Tibial nerve (tissue), 4 donors: ENCODE results near the gene FAT1. TPM values are rescaled to one million over a fixed set of nuclear protein-coding genes. Genes with fewer than 3 reads are reported as not detected.

Experiments used
- DNase-seq, 2 donors: peaks; one replicate each; pipeline ENCODE4 v3.0.0-alpha.2; 2019; ENCODE audit warnings: low spot score in 2 of 2
- H3K27ac ChIP-seq, 4 donors: fragments of 200-600 bp; sonication (generic) in 3 of 4; one replicate each; pipeline ENCODE4 v1.5.1; 2017 to 2019; ENCODE audit warnings: mild to moderate bottlenecking in 1 of 4
- H3K27me3 ChIP-seq, 2 donors: fragments of 200-600 bp; sonication (generic) in 1 of 2; one replicate each; pipeline versions ENCODE4 v1.5.1 to v1.6.0; 2017 to 2019
- H3K36me3 ChIP-seq, 3 donors: fragments of 200-600 bp; sonication (generic); one replicate each; pipeline ENCODE4 v1.5.1; 2018 to 2019
- H3K4me1 ChIP-seq, 4 donors: fragments of 200-600 bp; sonication (generic) in 3 of 4; one replicate each; pipeline ENCODE4 v1.5.1; 2017 to 2019
- H3K4me3 ChIP-seq, 4 donors: fragments of 200-600 bp; sonication (generic) in 3 of 4; one replicate each; pipeline ENCODE4 v1.5.1; 2017 to 2019; ENCODE audit warnings: mild to moderate bottlenecking in 1 of 4, moderate library complexity in 1 of 4
- H3K9me3 ChIP-seq, 4 donors: fragments of 200-600 bp; sonication (generic) in 3 of 4; one replicate each; pipeline ENCODE4 v1.5.1; 2017 to 2019
- CTCF ChIP-seq, 5 experiments: fragments of 200-600 bp in 3 of 5; fragments of 450-650 bp in 2 of 5; sonication (generic) in 3 of 5; IDR thresholded peaks; one replicate each; pipeline ENCODE4 v1.5.1; 2016 to 2019; ENCODE audit warnings: antibody characterized with exemption in 5 of 5, mild to moderate bottlenecking in 3 of 5, moderate library complexity in 2 of 5
- EP300 ChIP-seq, 2 donors: sonication (generic); formaldehyde crosslinking; IDR thresholded peaks; one replicate each; pipeline ENCODE4 v1.6.1; 2017; ENCODE audit warnings: antibody characterized with exemption in 2 of 2, mild to moderate bottlenecking in 1 of 2
- POLR2A ChIP-seq, 2 donors: fragments of 450-650 bp; IDR thresholded peaks; one replicate each; pipeline ENCODE4 v1.6.1; 2017; ENCODE audit warnings: antibody characterized with exemption in 2 of 2, mild to moderate bottlenecking in 2 of 2, moderate library complexity in 2 of 2
- WGBS, 2 donors: methylation state at CpG; one replicate each; pipeline ENCODE4 v1.1.5; 2018; 5-methylcytosine and 5-hydroxymethylcytosine counted together
- total RNA-seq, 4 donors: library from RNA; depleted of rRNA; stranded (reverse); fragments of >200 nt; gene quantifications; one replicate each; pipeline ENCODE4 v1.1.0, GENCODE V29; 2016

FAT1 gene
- total RNA-seq, 4 donors from 2014 or later: 85.2 to 119 (median 91.6) TPM

- H3K4me1 ChIP-seq: no peaks in the 10 kb centered on the region
- no peak for DNase-seq
- H3K27ac ChIP-seq: no peak overlapping the region
- no peaks in the 10 kb centered on the region for H3K9me3 ChIP-seq
- TF ChIP-seq POLR2A (IDR thresholded peaks at IDR 0.05) (no peak), CTCF (IDR thresholded peaks at IDR 0.05) (no peak), EP300 (IDR thresholded peaks at IDR 0.05) (no peak)
- no peaks in the 10 kb centered on the region for H3K36me3 ChIP-seq
- WGBS, 2 donors: 78 to 82% methylated on average over 7 of the region's 7 CpGs
- H3K4me3 ChIP-seq: no peak overlapping the region
- H3K27me3 ChIP-seq: no peaks in the 10 kb centered on the region
These were observed 10.6 kb upstream of the FAT1 start for GRCh38 chr4:186734251-186734650.

- no peak for DNase-seq
- no peak for TF ChIP-seq EP300 (IDR thresholded peaks at IDR 0.05)
- no peak for TF ChIP-seq CTCF (IDR thresholded peaks at IDR 0.05)
- TF ChIP-seq POLR2A (IDR thresholded peaks at IDR 0.05): no peak
- Histone ChIP-seq H3K9me3 (no peaks in the 10 kb centered on the region), H3K36me3 (no peaks in the 10 kb centered on the region), H3K4me3 (no peak overlapping the region), H3K27ac (no peak overlapping the region), H3K4me1 (no peaks in the 10 kb centered on the region), H3K27me3 (no peaks in the 10 kb centered on the region)
- 49 to 51% methylated on average over 4 of the region's 4 CpGs for WGBS, 2 donors
These were observed 10.1 kb upstream of the FAT1 start for GRCh38 chr4:186733778-186734177.

GRCh38 chr4:186730621-186731020 is 7.0 kb upstream of the FAT1 start:
- peaks cover 0 to 17% (median 0%) of the 10 kb centered on the region in 4 donors for H3K4me1 ChIP-seq
- H3K27me3 ChIP-seq: no peaks in the 10 kb centered on the region
- no peak for DNase-seq
- H3K4me3 ChIP-seq: no peak overlapping the region
- no peaks in the 10 kb centered on the region for H3K36me3 ChIP-seq
- no peaks in the 10 kb centered on the region for H3K9me3 ChIP-seq
- 87 to 93% methylated on average over 5 of the region's 5 CpGs for WGBS, 2 donors
- TF ChIP-seq POLR2A (IDR thresholded peaks at IDR 0.05) (no peak), EP300 (IDR thresholded peaks at IDR 0.05) (no peak), CTCF (IDR thresholded peaks at IDR 0.05) (no peak)
- no peak overlapping the region for H3K27ac ChIP-seq

- Histone ChIP-seq H3K27ac (no peak overlapping the region), H3K4me3 (no peak overlapping the region), H3K36me3 (no peaks in the 10 kb centered on the region), H3K4me1 (peaks cover 0 to 22% (median 0%) of the 10 kb centered on the region in 4 donors), H3K27me3 (no peaks in the 10 kb centered on the region), H3K9me3 (no peaks in the 10 kb centered on the region)
- WGBS, 2 donors: 96 to 97% methylated on average over 1 of the region's 1 CpG
- no peak for DNase-seq
- no peak for TF ChIP-seq POLR2A (IDR thresholded peaks at IDR 0.05)
- no peak for TF ChIP-seq EP300 (IDR thresholded peaks at IDR 0.05)
- no peak for TF ChIP-seq CTCF (IDR thresholded peaks at IDR 0.05)
These were observed 6.2 kb upstream of the FAT1 start for GRCh38 chr4:186729856-186730255.

GRCh38 chr4:186728631-186729271 is 5.1 kb upstream of the FAT1 start:
- WGBS, 2 donors: 69 to 82% methylated on average over 4 of the region's 4 CpGs
- Histone ChIP-seq H3K9me3 (no peaks in the 10 kb centered on the region), H3K4me3 (no peak overlapping the region), H3K27ac (peak overlapping the region in 1 of 4 donors; percentile 11), H3K27me3 (no peaks in the 10 kb centered on the region), H3K4me1 (peaks cover 0 to 28% (median 0%) of the 10 kb centered on the region in 4 donors), H3K36me3 (no peaks in the 10 kb centered on the region)
- no peak for TF ChIP-seq EP300 (IDR thresholded peaks at IDR 0.05)
- no peak for TF ChIP-seq POLR2A (IDR thresholded peaks at IDR 0.05)
- no peak for TF ChIP-seq CTCF (IDR thresholded peaks at IDR 0.05)
- no peak for DNase-seq
